ENCODE data around the gene TOPORS. TPM values are rescaled to one million over a fixed set of nuclear protein-coding genes. Genes with fewer than 3 reads are reported as not detected.

TOPORS gene
- polyA plus RNA-seq, 1 of the 3 experiments (the other 2 are of a cell fraction), result 4.9 TPM

- Histone ChIP-seq H3K36me3 (replicated peaks in 1 of 2; ENCODE audit: control insufficient read depth in 1 of 2, insufficient read depth in 2 of 2, low read length in 1 of 2) (peaks cover 37 to 42% of the 10 kb centered on the region in 2 experiments), H3K4me2 (no peak overlapping the region), H2AFZ (ENCODE audit: low read depth) (no peak overlapping the region), H3K4me3 (ENCODE audit: low read depth in 2 of 2, low read length in 1 of 2) (no peak overlapping the region), H4K20me1 (ENCODE audit: insufficient read depth) (peaks cover 51% of the 10 kb centered on the region), H3K4me1 (ENCODE audit: control insufficient read depth in 1 of 2, insufficient read depth in 2 of 2, low read depth in 1 of 2, low read length in 1 of 2) (peaks cover 0 to 2% of the 10 kb centered on the region in 2 experiments; a peak in 2 of 4 replicates), H3F3A (replicated peaks; ENCODE audit: insufficient read depth) (peaks cover 8% of the 10 kb centered on the region), H3K9ac (no peak overlapping the region), H3K9me2 (no peaks in the 10 kb centered on the region), H3K79me2 (ENCODE audit: insufficient read depth) (peaks cover 99% of the 10 kb centered on the region), H3K9me3 (no peaks in the 10 kb centered on the region), H3K27me3 (ENCODE audit: insufficient read depth) (no peaks in the 10 kb centered on the region), H3K27ac (ENCODE audit: low read depth in 2 of 2, low read length in 1 of 2) (no peak overlapping the region)
- no peak for DNase-seq
- WGBS (ENCODE audit: low lambda C conversion rate), result 94% methylated on average over 1 of the region's 1 CpG
- ChIA-PET POLR2A (interaction anchor here (0.6 to 2.1 kb wide), 2 partner anchors 10 to 481 kb away, joined by 3 to 5 read pairs; no protein-coding TSS in a partner anchor), CTCF (interaction anchor here (2.7 to 4.1 kb wide), 2 partner anchors 20 to 167 kb away, joined by 14 to 33 read pairs; partner anchors contain the start of gene RIGI)
- no peak for TF ChIP-seq FOXM1 (IDR thresholded peaks at IDR 0.05; ENCODE audit: low read depth)
- TF ChIP-seq SIN3A (IDR thresholded peaks at IDR 0.05; ENCODE audit: borderline replicate concordance, low read depth, low read length), result no peak
- no peak for TF ChIP-seq NFIC (IDR thresholded peaks at IDR 0.05; ENCODE audit: borderline replicate concordance)
- TF ChIP-seq EP300 (IDR thresholded peaks at IDR 0.05; ENCODE audit: borderline replicate concordance in 1 of 2, low read depth in 1 of 2, low read length in 1 of 2), result no peak
- TF ChIP-seq, protein P1, sequence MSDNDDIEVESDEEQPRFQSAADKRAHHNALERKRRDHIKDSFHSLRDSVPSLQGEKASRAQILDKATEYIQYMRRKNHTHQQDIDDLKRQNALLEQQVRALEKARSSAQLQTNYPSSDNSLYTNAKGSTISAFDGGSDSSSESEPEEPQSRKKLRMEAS (IDR thresholded peaks at IDR 0.05; ENCODE audit: low read depth), result no peak
- no peak for TF ChIP-seq SMC3 (IDR thresholded peaks at IDR 0.05; ENCODE audit: low read depth, low read length)
- TF ChIP-seq FOSL2 (IDR thresholded peaks at IDR 0.05; ENCODE audit: borderline replicate concordance, low read depth), result no peak
- TF ChIP-seq RXRA (IDR thresholded peaks at IDR 0.05; ENCODE audit: borderline replicate concordance, low read depth), result no peak
- TF ChIP-seq, protein P2, sequence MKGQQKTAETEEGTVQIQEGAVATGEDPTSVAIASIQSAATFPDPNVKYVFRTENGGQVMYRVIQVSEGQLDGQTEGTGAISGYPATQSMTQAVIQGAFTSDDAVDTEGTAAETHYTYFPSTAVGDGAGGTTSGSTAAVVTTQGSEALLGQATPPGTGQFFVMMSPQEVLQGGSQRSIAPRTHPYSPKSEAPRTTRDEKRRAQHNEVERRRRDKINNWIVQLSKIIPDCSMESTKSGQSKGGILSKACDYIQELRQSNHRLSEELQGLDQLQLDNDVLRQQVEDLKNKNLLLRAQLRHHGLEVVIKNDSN (IDR thresholded peaks at IDR 0.05; ENCODE audit: borderline replicate concordance, low read depth), result no peak
- TF ChIP-seq MEF2A (IDR thresholded peaks at IDR 0.05; ENCODE audit: borderline replicate concordance, low read depth), result no peak
- no peak for TF ChIP-seq MXI1 (IDR thresholded peaks at IDR 0.05; ENCODE audit: low read depth, low read length)
- no peak for TF ChIP-seq POLR2AphosphoS5 (IDR thresholded peaks at IDR 0.05; ENCODE audit: low read depth, low read length)
- TF ChIP-seq USF2 (IDR thresholded peaks at IDR 0.05; ENCODE audit: borderline replicate concordance, low read depth, low read length), result no peak
- TF ChIP-seq EZH2phosphoT487 (IDR thresholded peaks at IDR 0.05; ENCODE audit: borderline replicate concordance, low read depth), result no peak
- TF ChIP-seq, protein P3, sequence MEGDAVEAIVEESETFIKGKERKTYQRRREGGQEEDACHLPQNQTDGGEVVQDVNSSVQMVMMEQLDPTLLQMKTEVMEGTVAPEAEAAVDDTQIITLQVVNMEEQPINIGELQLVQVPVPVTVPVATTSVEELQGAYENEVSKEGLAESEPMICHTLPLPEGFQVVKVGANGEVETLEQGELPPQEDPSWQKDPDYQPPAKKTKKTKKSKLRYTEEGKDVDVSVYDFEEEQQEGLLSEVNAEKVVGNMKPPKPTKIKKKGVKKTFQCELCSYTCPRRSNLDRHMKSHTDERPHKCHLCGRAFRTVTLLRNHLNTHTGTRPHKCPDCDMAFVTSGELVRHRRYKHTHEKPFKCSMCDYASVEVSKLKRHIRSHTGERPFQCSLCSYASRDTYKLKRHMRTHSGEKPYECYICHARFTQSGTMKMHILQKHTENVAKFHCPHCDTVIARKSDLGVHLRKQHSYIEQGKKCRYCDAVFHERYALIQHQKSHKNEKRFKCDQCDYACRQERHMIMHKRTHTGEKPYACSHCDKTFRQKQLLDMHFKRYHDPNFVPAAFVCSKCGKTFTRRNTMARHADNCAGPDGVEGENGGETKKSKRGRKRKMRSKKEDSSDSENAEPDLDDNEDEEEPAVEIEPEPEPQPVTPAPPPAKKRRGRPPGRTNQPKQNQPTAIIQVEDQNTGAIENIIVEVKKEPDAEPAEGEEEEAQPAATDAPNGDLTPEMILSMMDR (IDR thresholded peaks at IDR 0.05), result no peak
- TF ChIP-seq CHD2 (IDR thresholded peaks at IDR 0.05; ENCODE audit: low read length, partially characterized antibody), result no peak
- TF ChIP-seq RAD21 (IDR thresholded peaks at IDR 0.05; ENCODE audit: low read length), result no peak
These were observed 6.5 kb downstream of the TOPORS start for GRCh38 chr9:32545884-32546283.

All from SK-N-SH (cell line).